DOHH2 (cell line): ENCODE data around the gene EIPR1.

ENCODE experiments used
- H3F3A ChIP-seq: fragments of 200-600 bp; sonication (generic), shearing (Covaris generic); 2 replicates; pipeline ENCODE4 v1.6.0; 2016; ENCODE audit warnings: antibody characterized with exemption, mild to moderate bottlenecking; ENCODE audit not compliant: control insufficient read depth, insufficient read depth
- H3K27ac ChIP-seq: fragments of 200-600 bp; sonication (generic); 2 replicates; pipeline ENCODE4 v1.5.1; 2014; ENCODE audit warnings: low read depth, mild to moderate bottlenecking, low read length, moderate library complexity
- H3K27me3 ChIP-seq: fragments of 200-600 bp; sonication (generic); 2 replicates; pipeline ENCODE4 v1.6.1; 2014; ENCODE audit warnings: mild to moderate bottlenecking, low read length, mixed read lengths; ENCODE audit not compliant: control insufficient read depth
- H3K36me3 ChIP-seq: fragments of 200-600 bp; sonication (generic); 2 replicates; pipeline ENCODE4 v1.6.1; 2014; ENCODE audit warnings: mild to moderate bottlenecking, low read length, moderate library complexity, mixed read lengths; ENCODE audit not compliant: control insufficient read depth
- H3K4me1 ChIP-seq: fragments of 200-600 bp; sonication (generic); 2 replicates; pipeline ENCODE4 v1.6.1; 2014; ENCODE audit warnings: mild to moderate bottlenecking, low read length, mixed read lengths; ENCODE audit not compliant: control insufficient read depth
- H3K4me2 ChIP-seq: fragments of 200-600 bp; sonication (generic); 2 replicates; pipeline ENCODE4 v1.6.0; 2014; ENCODE audit warnings: mild to moderate bottlenecking, low read length, moderate library complexity
- H3K4me3 ChIP-seq: fragments of 200-600 bp; sonication (generic); 2 replicates; pipeline ENCODE4 v1.5.1; 2014; ENCODE audit warnings: mild to moderate bottlenecking, low read length, mixed read lengths
- H3K79me2 ChIP-seq: fragments of 200-600 bp; sonication (generic); 2 replicates; pipeline ENCODE4 v1.6.1; 2014; ENCODE audit warnings: mild to moderate bottlenecking, low read length, mixed read lengths; ENCODE audit not compliant: control insufficient read depth
- H3K9me2 ChIP-seq: fragments of 200-600 bp; sonication (generic); replicated peaks from 2 replicates; pipeline ENCODE4 v1.6.1; 2014; ENCODE audit warnings: mild to moderate bottlenecking, low read length, mixed read lengths; ENCODE audit not compliant: control insufficient read depth
- H3K9me3 ChIP-seq: fragments of 200-600 bp; sonication (generic); 2 replicates; pipeline ENCODE4 v1.6.1; 2014; ENCODE audit warnings: antibody characterized with exemption, low read length, mixed read lengths; ENCODE audit not compliant: control insufficient read depth, insufficient read depth
- H4K20me1 ChIP-seq: fragments of 200-600 bp; sonication (generic); 2 replicates; pipeline ENCODE4 v1.6.0; 2014; ENCODE audit warnings: low read depth, mild to moderate bottlenecking, antibody characterized with exemption, low read length, moderate library complexity; ENCODE audit not compliant: control insufficient read depth, insufficient read depth
- EZH2phosphoT487 ChIP-seq: fragments of 200-600 bp; sonication (generic); IDR thresholded peaks from 2 replicates; pipeline ENCODE4 v1.6.1; 2017; ENCODE audit warnings: borderline replicate concordance, mild to moderate bottlenecking, antibody characterized with exemption, low read length, moderate library complexity, mixed read lengths
- TF ChIP-seq, protein P1 (sequence below): fragments of 200-600 bp; sonication (generic); IDR thresholded peaks from one replicate; pipeline ENCODE4 v1.5.1; 2014; ENCODE audit warnings: antibody characterized with exemption, mild to moderate bottlenecking, low read depth, low read length; ENCODE audit not compliant: poor library complexity, severe bottlenecking

The EIPR1 gene

DNA sequence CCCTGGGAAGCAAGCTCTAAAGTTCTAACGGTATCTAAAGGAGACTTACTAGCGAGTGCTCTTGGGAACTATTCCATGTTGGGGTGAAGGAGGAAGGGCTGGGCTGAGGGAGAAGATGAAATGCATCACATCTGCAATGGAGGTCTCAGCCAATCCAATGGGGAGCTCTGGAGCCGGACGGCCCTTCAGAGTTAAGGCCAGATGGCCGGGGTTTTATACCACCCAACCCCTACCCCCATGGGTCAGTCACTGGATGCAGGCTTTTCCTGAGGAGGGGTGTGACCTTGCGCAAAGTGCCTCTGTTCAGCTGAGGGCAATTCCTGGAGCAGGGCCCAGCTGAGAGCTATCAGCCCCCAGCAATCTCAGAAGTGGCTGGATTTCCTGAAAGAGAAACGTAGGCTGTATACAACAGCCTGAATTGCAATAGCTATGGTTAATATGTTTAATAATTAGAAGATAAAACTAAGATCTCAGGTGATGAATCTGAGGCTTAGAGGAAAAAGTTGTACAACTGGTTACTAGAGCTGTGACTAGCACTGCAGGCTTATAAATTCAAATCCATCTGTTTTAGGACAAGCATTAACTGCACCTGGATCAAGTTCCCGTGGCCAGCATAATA, 21.6 kb downstream of the EIPR1 start:
- Histone ChIP-seq H3K4me1 (peaks cover 16% of the 10 kb centered on the region), H3K9me3 (no peaks in the 10 kb centered on the region), H3K27ac (no peak overlapping the region), H3K4me3 (no peak overlapping the region), H3K79me2 (peaks cover 59% of the 10 kb centered on the region), H3K4me2 (no peak overlapping the region), H4K20me1 (no peaks in the 10 kb centered on the region), H3K9me2 (no peaks in the 10 kb centered on the region), H3K27me3 (no peaks in the 10 kb centered on the region), H3F3A (0 out of 2 replicates have a peak, but pooled peaks cover 2% of the 10 kb centered on the region), H3K36me3 (peaks cover 32% of the 10 kb centered on the region)
- TF ChIP-seq, protein P1, sequence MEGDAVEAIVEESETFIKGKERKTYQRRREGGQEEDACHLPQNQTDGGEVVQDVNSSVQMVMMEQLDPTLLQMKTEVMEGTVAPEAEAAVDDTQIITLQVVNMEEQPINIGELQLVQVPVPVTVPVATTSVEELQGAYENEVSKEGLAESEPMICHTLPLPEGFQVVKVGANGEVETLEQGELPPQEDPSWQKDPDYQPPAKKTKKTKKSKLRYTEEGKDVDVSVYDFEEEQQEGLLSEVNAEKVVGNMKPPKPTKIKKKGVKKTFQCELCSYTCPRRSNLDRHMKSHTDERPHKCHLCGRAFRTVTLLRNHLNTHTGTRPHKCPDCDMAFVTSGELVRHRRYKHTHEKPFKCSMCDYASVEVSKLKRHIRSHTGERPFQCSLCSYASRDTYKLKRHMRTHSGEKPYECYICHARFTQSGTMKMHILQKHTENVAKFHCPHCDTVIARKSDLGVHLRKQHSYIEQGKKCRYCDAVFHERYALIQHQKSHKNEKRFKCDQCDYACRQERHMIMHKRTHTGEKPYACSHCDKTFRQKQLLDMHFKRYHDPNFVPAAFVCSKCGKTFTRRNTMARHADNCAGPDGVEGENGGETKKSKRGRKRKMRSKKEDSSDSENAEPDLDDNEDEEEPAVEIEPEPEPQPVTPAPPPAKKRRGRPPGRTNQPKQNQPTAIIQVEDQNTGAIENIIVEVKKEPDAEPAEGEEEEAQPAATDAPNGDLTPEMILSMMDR = no peak
- no peak for TF ChIP-seq EZH2phosphoT487

DNA sequence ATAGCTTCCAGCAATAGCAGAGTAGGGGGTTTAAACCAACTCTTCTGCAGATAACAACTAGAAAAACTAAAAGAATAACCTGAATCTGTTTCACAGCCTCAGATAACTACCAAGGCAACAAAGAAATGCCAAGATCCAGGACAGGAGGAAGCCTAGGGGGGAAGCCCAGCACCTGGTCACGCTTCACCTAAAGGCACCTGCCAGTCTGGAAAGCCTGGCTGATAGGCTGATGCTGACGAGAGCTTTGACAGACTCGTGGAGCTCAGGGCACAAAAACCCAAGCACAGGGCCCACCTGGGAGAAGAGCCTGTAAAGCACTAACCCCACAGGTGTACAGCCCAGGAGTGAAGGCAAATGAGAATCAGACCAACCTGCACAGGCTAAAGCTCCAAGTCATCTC, 22.6 kb downstream of the EIPR1 start:
- Histone ChIP-seq H3K4me3 (no peak overlapping the region), H3K27me3 (no peaks in the 10 kb centered on the region), H3K4me2 (no peak overlapping the region), H4K20me1 (no peaks in the 10 kb centered on the region), H3K9me2 (no peaks in the 10 kb centered on the region), H3K27ac (no peak overlapping the region), H3F3A (0 out of 2 replicates have a peak, but pooled peaks cover 2% of the 10 kb centered on the region), H3K79me2 (peaks cover 49% of the 10 kb centered on the region), H3K36me3 (peaks cover 32% of the 10 kb centered on the region), H3K9me3 (no peaks in the 10 kb centered on the region), H3K4me1 (peaks cover 16% of the 10 kb centered on the region)
- TF ChIP-seq EZH2phosphoT487 = no peak

DNA sequence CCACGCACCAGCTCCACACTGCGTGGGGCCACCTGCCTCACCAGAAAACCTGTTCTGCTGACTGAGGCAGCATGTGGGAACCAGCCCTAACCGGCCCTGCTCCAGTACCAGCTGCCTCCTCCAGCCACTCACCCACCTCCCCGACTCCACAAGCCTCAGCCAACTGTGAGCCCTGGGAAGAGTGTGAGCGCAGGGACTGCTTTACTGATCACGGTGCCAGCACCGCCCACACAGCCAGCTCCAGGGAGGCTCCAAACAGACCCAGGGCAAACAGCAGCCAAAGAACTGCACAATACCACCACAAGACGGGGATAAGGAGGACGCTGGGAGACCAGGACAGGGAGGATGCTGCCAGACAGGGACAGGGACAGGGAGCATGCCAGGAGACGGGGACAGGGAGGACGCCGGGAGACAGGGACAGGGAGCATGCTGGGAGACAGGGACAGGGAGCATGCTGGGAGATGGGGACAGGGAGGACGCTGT, 28.4 kb downstream of the EIPR1 start:
- Histone ChIP-seq H3K9me2 (no peaks in the 10 kb centered on the region), H3K27me3 (no peaks in the 10 kb centered on the region), H3K36me3 (peaks cover 30% of the 10 kb centered on the region), H3K4me3 (no peak overlapping the region), H4K20me1 (no peaks in the 10 kb centered on the region), H3F3A (no peaks in the 10 kb centered on the region), H3K4me1 (no peaks in the 10 kb centered on the region), H3K9me3 (no peaks in the 10 kb centered on the region), H3K27ac (no peak overlapping the region), H3K4me2 (no peak overlapping the region), H3K79me2 (no peaks in the 10 kb centered on the region)
- TF ChIP-seq, protein P1 = no peak
- TF ChIP-seq EZH2phosphoT487 = no peak

DNA sequence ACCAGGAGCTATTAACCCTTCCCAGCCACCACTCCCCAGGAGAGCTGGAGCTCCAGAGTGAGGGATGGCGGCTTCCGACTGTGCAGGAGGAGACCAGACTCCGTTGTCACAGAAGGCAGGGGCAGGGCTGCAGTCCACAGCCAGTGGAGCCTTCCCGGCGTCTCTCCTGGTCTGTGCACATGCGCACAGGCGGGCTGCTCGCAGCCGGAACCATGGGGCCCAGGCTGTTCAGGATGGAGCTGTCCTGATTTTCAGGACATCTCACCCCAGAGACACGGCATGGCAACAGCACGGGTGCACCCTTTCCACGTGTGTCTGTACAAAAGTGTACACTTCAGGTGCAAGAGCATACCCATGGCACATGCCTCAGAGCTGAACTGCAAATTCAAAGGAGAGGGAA, 28.9 kb downstream of the EIPR1 start:
- Histone ChIP-seq H4K20me1 (no peaks in the 10 kb centered on the region), H3K27me3 (no peaks in the 10 kb centered on the region), H3K27ac (no peak overlapping the region), H3K9me2 (no peaks in the 10 kb centered on the region), H3K36me3 (peaks cover 25% of the 10 kb centered on the region), H3F3A (no peaks in the 10 kb centered on the region), H3K4me2 (no peak overlapping the region), H3K9me3 (no peaks in the 10 kb centered on the region), H3K79me2 (no peaks in the 10 kb centered on the region), H3K4me3 (no peak overlapping the region), H3K4me1 (no peaks in the 10 kb centered on the region)
- TF ChIP-seq EZH2phosphoT487 = no peak
- TF ChIP-seq, protein P1 = no peak
